Measurements from ENCODE around the gene ASB2. TPM values are rescaled to one million over a fixed set of nuclear protein-coding genes. Genes with fewer than 3 reads are reported as not detected.

Gene ASB2
- total and polyA plus RNA-seq, 2 experiments from 2014 or later = 191 to 208 TPM

GRCh38 chr14:93974833-93975232, 1.5 kb downstream of the ASB2 start:
- H3K9me3 ChIP-seq (ENCODE audit: low read depth) = no peaks in the 10 kb centered on the region
- TF ChIP-seq, protein P1, sequence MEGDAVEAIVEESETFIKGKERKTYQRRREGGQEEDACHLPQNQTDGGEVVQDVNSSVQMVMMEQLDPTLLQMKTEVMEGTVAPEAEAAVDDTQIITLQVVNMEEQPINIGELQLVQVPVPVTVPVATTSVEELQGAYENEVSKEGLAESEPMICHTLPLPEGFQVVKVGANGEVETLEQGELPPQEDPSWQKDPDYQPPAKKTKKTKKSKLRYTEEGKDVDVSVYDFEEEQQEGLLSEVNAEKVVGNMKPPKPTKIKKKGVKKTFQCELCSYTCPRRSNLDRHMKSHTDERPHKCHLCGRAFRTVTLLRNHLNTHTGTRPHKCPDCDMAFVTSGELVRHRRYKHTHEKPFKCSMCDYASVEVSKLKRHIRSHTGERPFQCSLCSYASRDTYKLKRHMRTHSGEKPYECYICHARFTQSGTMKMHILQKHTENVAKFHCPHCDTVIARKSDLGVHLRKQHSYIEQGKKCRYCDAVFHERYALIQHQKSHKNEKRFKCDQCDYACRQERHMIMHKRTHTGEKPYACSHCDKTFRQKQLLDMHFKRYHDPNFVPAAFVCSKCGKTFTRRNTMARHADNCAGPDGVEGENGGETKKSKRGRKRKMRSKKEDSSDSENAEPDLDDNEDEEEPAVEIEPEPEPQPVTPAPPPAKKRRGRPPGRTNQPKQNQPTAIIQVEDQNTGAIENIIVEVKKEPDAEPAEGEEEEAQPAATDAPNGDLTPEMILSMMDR (IDR thresholded peaks at IDR 0.05; ENCODE audit: low read depth, low read length) = no peak
- no peak overlapping the region for H3K4me3 ChIP-seq
- H3K27me3 ChIP-seq = no peaks in the 10 kb centered on the region
- no peak for DNase-seq (ENCODE audit: low read depth in 1 of 2, low spot score in 1 of 2)
- H3K4me1 ChIP-seq (ENCODE audit: low read depth) = peaks cover 51% of the 10 kb centered on the region
- H3K27ac ChIP-seq = peak overlapping the region; percentile 100
- H3K36me3 ChIP-seq = no peaks in the 10 kb centered on the region

DNA sequence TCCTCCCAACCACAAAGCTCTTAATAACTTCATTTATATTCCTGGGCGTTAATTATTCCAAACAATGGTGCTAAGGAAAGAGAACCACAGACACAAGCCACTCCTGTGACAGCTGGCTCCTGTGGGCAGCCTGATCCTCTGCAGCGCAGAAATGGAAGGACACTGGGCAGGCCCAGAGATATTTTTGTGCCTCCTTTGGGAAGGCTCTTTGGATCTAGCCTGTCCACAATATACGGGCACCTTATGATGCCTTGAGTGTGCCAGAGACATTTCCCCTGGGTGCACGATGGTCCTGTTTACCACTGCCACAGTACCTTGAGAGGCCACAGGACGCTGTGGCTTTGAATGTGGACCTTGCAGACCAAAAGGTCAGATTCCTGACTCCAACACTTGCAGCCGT, 2.1 kb downstream of the ASB2 start:
- H3K9me3 ChIP-seq (ENCODE audit: low read depth) = no peaks in the 10 kb centered on the region
- no peak overlapping the region for H3K4me3 ChIP-seq
- H3K27ac ChIP-seq = peak overlapping the region; percentile 100
- H3K4me1 ChIP-seq (ENCODE audit: low read depth) = peaks cover 51% of the 10 kb centered on the region
- no peaks in the 10 kb centered on the region for H3K27me3 ChIP-seq
- no peak for DNase-seq (ENCODE audit: low read depth in 1 of 2, low spot score in 1 of 2)
- TF ChIP-seq, protein P1 (IDR thresholded peaks at IDR 0.05; ENCODE audit: low read depth, low read length) = no peak
- H3K36me3 ChIP-seq = no peaks in the 10 kb centered on the region

GRCh38 chr14:93973607-93974006, 2.8 kb downstream of the ASB2 start:
- Histone ChIP-seq H3K36me3 (no peaks in the 10 kb centered on the region), H3K9me3 (ENCODE audit: low read depth) (no peaks in the 10 kb centered on the region), H3K4me3 (no peak overlapping the region), H3K27ac (peak overlapping the region; percentile 100), H3K27me3 (no peaks in the 10 kb centered on the region), H3K4me1 (ENCODE audit: low read depth) (peaks cover 51% of the 10 kb centered on the region)
- no peak for DNase-seq (ENCODE audit: low read depth in 1 of 2, low spot score in 1 of 2)
- TF ChIP-seq, protein P1 (IDR thresholded peaks at IDR 0.05; ENCODE audit: low read depth, low read length) = no peak

DNA sequence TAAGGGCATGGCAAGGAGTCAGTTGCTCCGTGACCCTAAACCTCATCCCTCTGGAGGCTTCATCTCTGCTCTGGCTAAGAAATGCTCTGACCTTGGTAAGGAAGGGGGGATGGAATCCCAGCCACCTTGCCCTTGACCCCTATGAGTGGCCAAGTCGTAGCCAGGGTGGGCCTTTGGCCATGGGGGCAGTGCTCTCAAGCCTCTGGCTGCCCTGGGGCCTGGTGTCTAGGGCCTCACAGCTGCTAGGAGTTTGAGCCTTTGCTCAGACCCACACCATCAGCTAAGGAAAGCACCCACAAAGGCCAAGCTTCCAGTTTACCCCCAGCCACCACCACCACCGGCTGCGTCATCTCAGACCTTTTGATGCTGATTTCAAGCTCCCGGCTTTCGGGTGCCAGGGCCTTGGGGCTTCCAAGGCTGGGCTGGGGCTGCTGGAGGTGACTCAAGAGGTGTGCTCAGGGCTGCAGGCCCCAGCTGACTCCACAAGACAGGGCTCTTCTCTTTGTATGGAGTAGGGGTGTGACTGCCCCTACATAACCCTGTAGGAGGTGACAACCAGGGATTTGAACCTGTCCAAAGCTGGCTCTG, 3.7 kb downstream of the ASB2 start:
- H3K4me1 ChIP-seq (ENCODE audit: low read depth) = peaks cover 51% of the 10 kb centered on the region
- TF ChIP-seq, protein P1 (IDR thresholded peaks at IDR 0.05; ENCODE audit: low read depth, low read length) = no peak
- H3K27me3 ChIP-seq = no peaks in the 10 kb centered on the region
- no peaks in the 10 kb centered on the region for H3K9me3 ChIP-seq (ENCODE audit: low read depth)
- H3K4me3 ChIP-seq = no peak overlapping the region
- DNase-seq (ENCODE audit: low read depth in 1 of 2, low spot score in 1 of 2) = no peak
- H3K36me3 ChIP-seq = no peaks in the 10 kb centered on the region
- peak overlapping the region; percentile 100 for H3K27ac ChIP-seq

GRCh38 chr14:93971635-93972027, 4.7 kb downstream of the ASB2 start:
- Histone ChIP-seq H3K9me3 (ENCODE audit: low read depth) (no peaks in the 10 kb centered on the region), H3K36me3 (no peaks in the 10 kb centered on the region), H3K27ac (no peak overlapping the region), H3K27me3 (no peaks in the 10 kb centered on the region), H3K4me1 (ENCODE audit: low read depth) (peaks cover 41% of the 10 kb centered on the region), H3K4me3 (no peak overlapping the region)
- no peak for DNase-seq (ENCODE audit: low read depth in 1 of 2, low spot score in 1 of 2)
- TF ChIP-seq, protein P1 (IDR thresholded peaks at IDR 0.05; ENCODE audit: low read depth, low read length) = no peak

Measured in cardiac muscle cell (in vitro differentiated cells and primary cell).